ENCODE results near the gene PRR5L.

The PRR5L gene, protein sequence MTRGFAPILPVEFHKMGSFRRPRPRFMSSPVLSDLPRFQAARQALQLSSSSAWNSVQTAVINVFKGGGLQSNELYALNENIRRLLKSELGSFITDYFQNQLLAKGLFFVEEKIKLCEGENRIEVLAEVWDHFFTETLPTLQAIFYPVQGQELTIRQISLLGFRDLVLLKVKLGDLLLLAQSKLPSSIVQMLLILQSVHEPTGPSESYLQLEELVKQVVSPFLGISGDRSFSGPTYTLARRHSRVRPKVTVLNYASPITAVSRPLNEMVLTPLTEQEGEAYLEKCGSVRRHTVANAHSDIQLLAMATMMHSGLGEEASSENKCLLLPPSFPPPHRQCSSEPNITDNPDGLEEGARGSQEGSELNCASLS

DNA sequence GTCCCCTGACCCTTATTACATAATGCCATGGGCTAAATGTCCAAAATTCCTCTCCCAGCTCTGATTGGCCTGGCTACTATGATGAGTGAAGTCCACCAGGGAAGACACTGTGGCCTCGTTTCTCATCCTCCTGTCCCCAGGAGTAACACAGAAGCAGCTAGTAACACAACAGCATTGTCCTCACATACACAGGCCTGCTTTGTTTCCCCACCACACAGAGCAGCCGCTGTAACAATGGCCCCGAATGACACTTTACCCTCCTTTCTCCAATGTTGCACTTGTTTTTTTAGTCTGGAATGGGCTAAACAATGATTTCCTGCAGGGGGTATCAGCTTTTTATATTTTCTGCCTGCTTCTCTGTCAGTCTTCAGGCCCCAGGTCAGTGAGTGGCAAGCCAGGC is at the start of gene PRR5L:
TSS of gene PRR5L (plus strand) at position 363 of the 400 bp plus-strand sequence. CDS start 104,834 bp downstream, outside the sequence.
- DNase-seq (ENCODE audit: extremely low read depth, low read depth), result no peak
- H3K4me3 ChIP-seq (replicated peaks; ENCODE audit: low read depth, low read length), result no peak within 1 kb of the TSS
- TF ChIP-seq, protein P1, sequence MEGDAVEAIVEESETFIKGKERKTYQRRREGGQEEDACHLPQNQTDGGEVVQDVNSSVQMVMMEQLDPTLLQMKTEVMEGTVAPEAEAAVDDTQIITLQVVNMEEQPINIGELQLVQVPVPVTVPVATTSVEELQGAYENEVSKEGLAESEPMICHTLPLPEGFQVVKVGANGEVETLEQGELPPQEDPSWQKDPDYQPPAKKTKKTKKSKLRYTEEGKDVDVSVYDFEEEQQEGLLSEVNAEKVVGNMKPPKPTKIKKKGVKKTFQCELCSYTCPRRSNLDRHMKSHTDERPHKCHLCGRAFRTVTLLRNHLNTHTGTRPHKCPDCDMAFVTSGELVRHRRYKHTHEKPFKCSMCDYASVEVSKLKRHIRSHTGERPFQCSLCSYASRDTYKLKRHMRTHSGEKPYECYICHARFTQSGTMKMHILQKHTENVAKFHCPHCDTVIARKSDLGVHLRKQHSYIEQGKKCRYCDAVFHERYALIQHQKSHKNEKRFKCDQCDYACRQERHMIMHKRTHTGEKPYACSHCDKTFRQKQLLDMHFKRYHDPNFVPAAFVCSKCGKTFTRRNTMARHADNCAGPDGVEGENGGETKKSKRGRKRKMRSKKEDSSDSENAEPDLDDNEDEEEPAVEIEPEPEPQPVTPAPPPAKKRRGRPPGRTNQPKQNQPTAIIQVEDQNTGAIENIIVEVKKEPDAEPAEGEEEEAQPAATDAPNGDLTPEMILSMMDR (IDR thresholded peaks at IDR 0.05; ENCODE audit: low read depth, low read length, missing control alignments), result no peak

DNA sequence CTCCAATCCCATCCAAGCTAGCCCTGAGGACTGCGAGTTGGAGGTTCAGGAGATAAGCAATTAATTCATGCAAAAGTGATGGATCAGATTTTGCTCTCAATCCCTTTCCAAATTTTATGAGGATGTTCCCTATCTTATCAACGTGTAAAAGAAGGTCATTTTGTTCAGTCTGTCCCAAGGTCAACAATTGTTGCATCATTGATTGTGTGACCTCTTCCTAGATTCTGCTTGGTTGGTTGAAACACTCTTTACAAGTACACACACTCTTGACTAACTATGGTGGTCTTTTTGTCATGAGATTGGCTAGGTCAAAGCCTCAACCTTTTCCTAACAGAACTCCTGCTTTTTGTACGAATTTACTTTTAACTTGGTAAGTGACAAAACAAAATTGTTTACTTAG is 48.6 kb upstream of the PRR5L start:
- no peak for DNase-seq (ENCODE audit: extremely low read depth, low read depth)
- no peak overlapping the region for H3K4me3 ChIP-seq (replicated peaks; ENCODE audit: low read depth, low read length)
- TF ChIP-seq, protein P1 (IDR thresholded peaks at IDR 0.05; ENCODE audit: low read depth, low read length, missing control alignments), result no peak

DNA sequence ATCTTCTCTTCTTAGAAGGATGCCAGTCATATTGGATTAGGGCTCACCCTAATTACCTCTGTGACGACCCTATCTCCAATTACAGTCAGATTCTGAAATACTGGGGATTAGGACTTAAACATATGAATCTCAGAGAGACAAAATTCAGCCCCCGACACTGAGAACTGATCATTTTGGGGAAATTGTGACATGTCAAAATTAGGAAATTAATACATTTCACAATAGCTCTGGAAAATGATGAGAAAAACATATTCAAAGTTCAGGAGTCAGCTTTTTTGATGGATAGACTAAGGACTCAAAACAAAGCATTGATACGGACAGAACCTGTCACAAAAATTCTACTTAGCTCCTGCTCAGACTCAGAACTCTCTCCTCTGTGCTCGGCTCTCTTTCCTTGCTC is 47.7 kb upstream of the PRR5L start:
- no peak for DNase-seq (ENCODE audit: extremely low read depth, low read depth)

DNA sequence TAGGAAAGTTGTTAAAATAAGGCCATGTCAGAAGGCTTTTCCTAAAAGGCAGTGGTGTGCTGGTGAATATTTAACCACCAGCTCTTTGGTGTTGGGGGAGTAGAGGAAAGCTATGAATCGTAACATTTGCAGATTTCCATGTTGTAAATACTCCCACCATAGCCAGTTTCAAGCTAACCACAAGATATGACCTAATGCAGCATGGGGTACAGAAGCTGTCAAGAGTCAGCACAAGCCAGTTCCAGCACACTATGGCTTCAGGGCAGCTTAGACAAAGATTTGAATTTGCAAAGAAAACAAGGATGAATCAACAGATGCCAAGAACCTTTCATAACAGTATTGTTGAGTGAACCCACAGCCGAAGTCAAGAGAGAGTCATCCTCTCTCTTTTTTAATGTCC is 46.8 kb upstream of the PRR5L start:
- DNase-seq (ENCODE audit: extremely low read depth, low read depth), result peak; percentile 36
- TF ChIP-seq, protein P1 (IDR thresholded peaks at IDR 0.05; ENCODE audit: low read depth, low read length, missing control alignments), result no peak
- no peak overlapping the region for H3K4me3 ChIP-seq (replicated peaks; ENCODE audit: low read depth, low read length)

More for the DNA sequence above, 47.7 kb upstream of the PRR5L start:
- TF ChIP-seq, protein P1 (IDR thresholded peaks at IDR 0.05; ENCODE audit: low read depth, low read length, missing control alignments), result no peak
- no peak overlapping the region for H3K4me3 ChIP-seq (replicated peaks; ENCODE audit: low read depth, low read length)

DNA sequence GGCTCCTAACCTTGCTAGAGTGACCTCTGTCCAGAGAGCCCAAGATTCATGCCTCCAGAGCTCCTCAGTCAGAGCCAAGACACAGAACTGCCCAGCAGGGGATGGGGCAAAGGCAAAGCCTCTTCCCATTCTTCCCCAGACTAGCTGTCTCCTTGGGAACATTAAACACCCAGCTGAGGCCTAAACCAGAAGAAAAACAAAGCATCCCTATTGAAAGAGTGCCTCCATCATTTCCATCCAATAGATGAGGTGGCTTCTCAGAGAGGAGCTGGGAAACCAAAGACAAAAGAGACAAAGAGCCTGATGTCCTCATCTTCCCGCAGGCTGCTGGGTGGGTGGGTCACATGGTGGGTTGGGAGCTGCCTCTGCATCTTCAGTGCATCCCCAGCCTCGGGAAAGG is 44.3 kb upstream of the PRR5L start:
- H3K4me3 ChIP-seq (replicated peaks; ENCODE audit: low read depth, low read length), result no peak overlapping the region
- DNase-seq (ENCODE audit: extremely low read depth, low read depth), result no peak
- TF ChIP-seq, protein P1 (IDR thresholded peaks at IDR 0.05; ENCODE audit: low read depth, low read length, missing control alignments), result no peak

DNA sequence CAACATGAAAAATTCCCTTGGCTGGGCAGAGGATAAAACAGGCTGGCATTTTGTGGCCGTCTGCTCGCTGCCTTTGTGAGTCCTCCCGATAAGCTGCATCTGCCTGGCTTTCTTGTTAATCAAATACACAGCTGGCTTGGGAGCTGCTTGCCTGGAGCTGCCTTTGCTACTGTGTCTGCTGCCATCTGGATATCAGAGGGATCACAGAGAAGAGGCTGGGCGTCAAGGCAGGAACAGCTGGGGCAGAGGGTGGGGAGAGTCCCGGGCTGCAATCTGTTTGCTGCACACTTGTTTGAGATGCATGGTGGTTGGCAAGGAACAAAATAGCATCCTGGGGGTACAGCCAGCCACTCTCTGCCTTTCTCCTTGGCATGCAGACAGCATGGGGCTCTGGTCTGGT is 42.9 kb upstream of the PRR5L start:
- H3K4me3 ChIP-seq (replicated peaks; ENCODE audit: low read depth, low read length), result no peak overlapping the region
- TF ChIP-seq, protein P1 (IDR thresholded peaks at IDR 0.05; ENCODE audit: low read depth, low read length, missing control alignments), result no peak
- DNase-seq (ENCODE audit: extremely low read depth, low read depth), result no peak
